ENCODE data around the gene RELA.

Gene RELA

DNA sequence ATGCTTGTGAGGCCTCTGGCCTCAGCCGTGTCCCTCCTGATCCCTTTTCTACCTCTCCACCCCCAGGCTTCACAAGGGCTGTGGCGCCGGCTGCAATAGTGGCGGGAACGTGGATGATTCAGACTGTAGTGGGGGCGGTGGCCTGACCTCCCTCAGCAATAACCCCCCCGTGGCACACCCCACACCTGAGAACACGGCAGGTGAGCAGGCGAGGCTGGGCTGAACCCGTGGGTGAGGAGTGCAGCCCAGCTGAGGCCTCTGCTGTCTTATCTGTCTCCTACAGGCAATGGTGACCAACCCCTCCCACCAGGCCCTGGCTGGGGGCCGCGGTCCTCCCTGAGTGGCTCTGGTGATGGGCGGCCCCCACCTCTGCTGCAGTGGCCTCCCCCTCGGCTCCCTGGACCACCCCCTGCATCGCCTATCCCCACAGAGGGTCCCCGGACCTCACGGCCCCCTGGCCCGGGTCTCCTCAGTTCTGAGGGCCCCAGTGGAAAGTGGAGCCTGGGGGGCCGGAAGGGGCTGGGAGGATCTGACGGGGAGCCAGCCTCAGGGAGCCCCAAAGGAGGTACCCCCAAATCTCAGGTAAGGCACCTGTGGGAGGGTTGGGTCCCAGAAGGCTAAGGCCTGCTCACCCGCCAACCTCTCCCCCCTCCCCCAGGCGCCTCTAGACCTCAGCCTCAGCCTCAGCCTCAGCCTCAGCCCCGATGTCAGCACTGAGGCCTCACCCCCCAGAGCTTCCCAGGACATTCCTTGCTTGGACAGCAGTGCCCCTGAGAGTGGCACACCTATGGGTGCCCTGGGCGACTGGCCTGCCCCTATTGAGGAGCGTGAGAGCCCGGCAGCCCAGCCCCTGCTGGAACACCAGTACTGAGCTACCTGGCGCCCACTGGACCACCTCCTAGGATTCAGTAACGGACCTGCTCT is 26.3 kb downstream of the RELA start:
- DNase-seq (ENCODE audit: extremely low spot score, insufficient read length, low read depth) = no peak
- FAIRE-seq = no peak

DNA sequence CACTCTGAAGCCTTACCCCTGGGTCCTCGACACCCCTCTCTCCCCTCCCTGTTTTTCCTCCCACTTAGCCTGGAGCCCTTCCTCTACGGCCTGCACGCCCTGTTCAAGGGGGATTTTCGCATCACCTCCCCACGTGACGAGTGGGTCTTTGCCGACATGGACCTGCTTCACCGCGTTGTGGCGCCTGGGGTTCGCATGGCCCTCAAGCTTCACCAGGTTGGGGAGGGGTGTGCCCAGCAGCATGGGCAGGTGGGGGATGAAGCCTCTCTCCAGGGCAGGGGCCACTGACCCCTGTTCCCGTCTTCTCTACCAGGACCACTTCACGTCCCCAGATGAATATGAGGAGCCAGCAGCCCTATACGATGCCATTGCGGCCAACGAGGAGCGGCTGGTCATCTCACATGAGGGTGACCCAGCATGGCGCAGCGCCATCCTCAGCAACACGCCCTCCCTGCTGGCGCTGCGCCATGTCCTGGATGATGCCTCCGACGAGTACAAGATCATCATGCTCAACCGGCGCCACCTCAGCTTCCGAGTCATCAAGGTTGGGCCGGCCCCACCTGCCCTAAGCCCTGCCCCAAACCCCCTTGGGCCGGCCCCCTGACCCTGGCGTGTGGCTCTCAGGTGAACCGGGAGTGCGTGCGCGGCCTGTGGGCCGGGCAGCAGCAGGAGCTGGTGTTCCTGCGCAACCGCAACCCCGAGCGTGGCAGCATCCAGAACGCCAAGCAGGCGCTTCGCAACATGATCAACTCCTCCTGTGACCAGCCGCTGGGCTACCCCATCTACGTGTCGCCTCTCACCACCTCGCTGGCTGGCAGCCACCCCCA is 27.6 kb downstream of the RELA start:
- DNase-seq (ENCODE audit: extremely low spot score, insufficient read length, low read depth) (no peak), FAIRE-seq (no peak)

DNA sequence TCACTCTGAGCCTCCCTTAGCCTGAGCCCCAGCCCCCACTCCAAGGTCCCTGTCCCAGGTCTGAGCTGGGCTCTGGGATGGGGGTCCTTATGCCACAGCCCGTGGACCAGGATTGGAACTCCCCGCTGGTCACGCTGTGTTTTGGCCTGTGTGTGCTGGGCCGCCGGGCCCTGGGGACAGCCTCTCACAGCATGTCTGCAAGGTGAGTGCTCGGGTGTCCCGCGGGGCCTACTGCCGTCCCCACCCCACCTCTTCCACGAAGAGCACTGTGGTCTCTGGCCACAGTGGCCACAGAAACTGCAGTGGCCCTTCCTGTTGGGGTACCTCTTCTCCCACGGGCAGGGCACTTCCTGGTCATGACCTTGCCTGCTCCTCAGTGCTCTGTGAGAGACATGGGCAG is 28.3 kb downstream of the RELA start:
- DNase-seq (ENCODE audit: extremely low spot score, insufficient read length, low read depth) = no peak
- no peak for FAIRE-seq

DNA sequence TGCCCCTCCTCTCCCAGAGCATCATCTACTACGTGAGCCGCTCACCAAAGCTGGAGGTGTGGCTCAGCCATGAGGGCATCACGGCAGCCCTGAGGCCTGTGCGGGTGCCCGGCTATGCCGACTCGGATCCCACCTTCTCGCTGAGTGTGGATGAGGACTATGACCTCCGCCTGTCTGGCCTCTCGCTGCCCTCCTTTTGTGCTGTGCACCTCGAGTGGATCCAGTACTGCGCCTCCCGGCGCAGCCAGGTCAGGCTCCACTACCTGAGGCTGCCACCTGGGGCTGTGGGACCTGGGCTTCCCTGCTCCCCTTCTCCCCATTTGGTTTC is 28.6 kb downstream of the RELA start:
- no peak for FAIRE-seq
- no peak for DNase-seq (ENCODE audit: extremely low spot score, insufficient read length, low read depth)

DNA sequence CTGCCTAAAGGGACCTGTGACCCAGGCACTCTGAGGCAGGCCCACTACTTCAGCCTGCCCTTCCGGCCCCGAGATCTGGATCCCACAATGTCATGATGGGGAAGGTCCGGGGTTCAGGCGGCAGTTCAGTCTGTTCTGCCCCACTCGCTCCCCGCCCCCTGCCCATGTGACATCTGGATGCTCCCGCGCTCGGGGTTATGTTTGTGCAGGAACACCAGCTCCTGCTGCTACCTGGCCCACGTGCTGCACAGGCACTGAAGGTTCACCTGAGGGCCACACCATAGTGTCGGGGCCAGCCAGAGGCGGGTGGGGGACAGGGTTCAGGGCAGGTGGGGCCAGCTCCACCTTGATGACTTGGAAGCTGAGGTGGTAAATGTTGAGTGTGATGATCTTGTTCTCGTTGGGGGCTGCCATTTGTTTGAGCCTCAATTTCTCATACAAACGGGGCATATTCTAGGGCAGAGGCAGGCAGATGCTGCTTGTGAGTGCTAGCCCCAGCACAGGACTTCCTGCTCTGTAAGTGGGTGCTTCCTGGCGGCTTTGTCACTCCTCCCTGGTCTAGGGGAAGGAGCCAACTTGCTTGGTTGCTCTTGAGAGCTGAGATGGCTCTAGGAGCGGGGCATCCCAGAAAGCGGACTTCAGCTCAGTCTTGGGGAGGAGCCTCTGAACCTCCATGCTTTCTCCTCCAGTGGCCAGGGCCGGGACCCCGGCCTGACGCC is 29.2 kb downstream of the RELA start:
- no peak for FAIRE-seq

DNA sequence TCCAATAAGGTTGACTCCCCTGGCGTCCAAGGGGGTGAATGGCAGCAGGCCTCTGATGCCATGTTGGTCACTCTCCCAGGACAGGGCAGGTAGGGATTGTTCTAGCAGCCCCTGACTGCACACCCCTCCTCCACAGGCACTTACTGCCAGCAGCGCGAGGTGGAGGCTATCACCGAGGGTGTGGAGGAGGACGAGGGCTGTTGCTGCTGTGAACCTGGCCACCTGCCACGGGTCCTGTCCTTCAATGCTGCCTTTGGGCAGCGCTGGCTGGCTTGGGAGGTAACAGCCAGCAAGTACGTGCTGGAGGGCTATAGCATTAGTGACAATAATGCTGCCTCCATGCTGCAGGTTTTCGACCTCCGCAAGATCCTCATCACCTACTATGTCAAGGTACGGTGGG is 32.5 kb downstream of the RELA start:
- FAIRE-seq = no peak
- DNase-seq (ENCODE audit: extremely low spot score, insufficient read length, low read depth) = no peak

More for the DNA sequence above, 29.2 kb downstream of the RELA start:
- no peak for DNase-seq (ENCODE audit: extremely low spot score, insufficient read length, low read depth)

DNA sequence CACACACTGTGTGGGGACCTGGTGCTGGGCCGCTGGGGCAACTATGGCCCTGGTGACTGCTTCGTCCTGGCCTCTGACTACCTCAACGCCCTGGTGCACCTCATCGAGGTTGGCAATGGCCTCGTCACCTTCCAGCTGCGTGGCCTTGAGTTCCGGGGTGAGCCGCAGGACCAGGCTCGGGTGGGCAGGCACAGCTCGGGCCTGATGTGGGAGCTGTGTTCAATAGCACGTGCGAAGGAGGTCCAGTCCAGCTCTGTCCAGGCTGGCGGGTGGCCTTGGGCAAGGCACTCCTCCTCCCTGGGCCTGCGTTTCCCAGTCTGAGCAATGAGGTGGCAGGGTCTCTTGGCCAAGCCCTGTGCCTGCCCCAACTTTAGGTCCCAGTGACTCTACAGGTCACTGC is 33.1 kb downstream of the RELA start:
- FAIRE-seq (no peak), DNase-seq (ENCODE audit: extremely low spot score, insufficient read length, low read depth) (no peak)

DNA sequence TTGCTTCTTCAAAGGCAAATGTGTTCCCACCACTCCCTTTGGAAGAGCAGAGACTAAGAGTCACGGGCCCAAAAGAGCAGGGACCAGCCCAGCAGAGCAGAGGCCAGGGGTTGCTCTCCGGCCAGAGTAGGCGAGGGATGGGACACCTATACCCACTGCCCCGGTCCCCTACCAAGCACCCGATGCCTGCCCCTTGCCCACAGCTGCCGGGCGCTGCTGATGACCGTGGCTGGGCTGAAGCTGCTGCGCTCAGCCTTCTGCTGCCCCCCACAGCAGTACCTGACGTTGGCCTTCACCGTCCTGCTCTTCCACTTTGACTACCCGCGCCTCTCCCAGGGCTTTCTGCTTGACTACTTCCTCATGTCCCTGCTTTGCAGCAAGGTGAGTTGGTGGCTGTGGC is 35.5 kb downstream of the RELA start:
- DNase-seq (ENCODE audit: extremely low spot score, insufficient read length, low read depth) = no peak
- FAIRE-seq = no peak

DNA sequence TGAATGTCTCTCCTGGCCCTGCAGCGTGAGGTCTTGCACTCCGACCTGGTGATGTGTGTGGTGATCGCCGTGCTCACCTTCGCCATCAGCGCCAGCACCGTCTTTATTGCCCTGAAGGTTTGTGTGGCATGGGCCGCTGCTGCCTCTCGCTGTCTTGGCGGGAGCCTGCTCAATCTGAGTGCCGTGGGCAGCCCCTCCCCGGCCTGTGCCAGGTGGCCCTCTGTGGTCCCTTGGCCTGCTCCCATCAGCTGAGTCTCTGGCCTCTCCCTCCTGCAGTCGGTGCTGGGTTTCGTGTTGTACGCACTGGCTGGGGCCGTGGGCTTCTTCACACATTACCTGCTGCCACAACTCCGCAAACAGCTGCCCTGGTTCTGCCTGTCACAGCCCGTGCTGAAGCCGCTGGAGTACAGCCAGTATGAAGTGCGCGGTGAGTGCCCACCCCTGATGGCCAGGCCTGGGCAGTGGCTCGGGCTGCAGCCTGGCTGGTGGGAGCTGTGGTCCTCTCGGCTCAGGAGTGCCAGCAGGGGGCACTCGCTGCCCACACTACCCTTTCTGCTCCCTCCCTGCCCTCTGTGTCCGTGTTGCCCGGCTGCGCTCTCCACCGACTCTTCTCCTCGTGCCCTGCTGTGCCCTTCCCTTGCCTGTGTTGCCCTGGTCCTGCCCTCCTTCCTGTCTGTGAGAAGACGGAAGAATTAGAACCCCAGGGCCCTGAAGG is 36.9 kb downstream of the RELA start:
- no peak for FAIRE-seq

DNA sequence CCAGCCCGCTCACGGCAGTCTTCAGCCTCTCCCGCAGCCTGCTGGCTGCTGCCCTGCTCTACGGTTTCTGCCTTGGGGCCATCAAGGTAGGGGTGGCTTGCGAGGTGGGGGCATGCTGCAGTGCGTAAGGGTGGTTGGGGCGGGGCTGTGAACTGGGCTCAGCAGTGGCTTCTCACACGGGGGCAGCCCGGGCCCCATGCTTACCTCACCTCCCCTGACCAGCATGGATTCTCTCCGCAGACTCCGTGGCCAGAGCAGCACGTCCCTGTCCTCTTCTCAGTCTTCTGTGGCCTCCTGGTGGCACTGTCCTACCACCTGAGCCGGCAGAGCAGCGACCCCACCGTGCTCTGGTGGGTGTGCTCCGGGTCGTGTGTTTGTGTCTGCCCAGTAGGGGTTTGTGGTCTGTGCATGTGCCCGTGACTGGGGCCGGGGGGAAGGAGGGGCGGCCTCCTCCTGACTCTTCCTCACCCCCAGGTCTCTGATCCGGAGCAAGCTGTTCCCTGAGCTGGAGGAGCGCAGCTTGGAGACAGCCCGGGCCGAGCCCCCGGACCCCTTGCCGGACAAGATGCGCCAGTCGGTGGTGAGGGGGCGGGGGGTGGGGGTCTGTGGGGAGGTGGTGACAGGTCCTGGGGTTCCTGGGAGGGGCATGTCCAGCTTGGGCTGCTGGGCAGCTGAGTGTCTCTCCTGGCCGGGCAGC is 37.6 kb downstream of the RELA start:
- FAIRE-seq = no peak
- DNase-seq (ENCODE audit: extremely low spot score, insufficient read length, low read depth) = no peak

More for the DNA sequence above, 36.9 kb downstream of the RELA start:
- DNase-seq (ENCODE audit: extremely low spot score, insufficient read length, low read depth) = no peak

DNA sequence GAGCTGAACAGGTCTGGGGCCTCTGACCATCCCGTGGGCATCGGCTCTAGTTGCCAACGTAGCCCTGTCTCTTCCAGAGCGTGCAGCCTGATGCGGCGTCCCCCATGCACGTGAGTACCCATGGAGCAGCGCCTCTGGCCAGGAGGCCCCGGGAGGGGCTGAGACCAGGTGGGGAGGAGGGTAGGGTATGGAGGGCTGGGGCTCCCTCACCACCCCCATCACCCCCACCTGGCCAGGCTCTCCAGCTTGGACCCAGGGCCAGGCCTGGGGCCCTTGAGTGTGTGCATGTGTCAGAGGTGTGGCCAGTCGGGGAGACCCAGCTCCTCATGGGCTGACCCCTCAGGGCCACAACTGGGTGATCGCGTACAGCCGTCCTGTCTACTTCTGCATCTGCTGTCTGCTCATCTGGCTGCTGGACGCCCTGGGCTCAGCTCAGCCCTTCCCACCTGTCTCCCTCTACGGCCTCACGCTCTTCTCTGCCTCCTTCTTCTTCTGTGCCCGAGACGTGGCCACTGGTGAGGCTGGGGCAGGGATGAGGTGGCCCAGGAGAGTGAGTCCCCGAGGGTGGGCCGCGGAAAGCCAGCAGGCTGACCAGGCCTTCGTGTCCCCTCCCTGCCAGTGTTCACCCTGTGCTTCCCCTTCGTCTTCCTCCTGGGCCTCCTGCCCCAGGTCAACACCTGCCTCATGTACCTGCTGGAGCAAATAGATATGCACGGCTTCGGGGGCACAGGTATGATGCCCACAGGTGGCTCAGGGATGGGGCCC is 38.7 kb downstream of the RELA start:
- FAIRE-seq (no peak), DNase-seq (ENCODE audit: extremely low spot score, insufficient read length, low read depth) (no peak)

DNA sequence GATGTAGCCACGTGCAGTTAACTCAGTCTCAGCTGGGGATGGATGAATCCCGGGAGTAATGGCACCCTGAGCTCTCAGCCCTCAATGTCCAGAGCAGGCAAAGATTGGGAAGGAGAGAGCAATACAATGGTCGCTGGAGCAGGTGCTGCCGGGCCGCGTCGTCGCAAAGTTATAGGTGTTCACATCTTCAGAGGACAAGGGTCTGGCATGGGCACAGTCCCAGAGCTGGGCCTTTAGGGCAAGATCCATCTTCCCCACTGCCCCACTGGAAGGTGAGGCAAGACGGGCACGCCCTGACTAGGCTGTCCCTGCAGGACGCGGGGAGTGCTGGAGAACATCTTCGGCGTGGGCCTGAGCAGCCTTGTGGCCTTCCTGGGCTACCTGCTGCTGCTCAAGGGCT is 39.5 kb downstream of the RELA start:
- DNase-seq (ENCODE audit: extremely low spot score, insufficient read length, low read depth) (no peak), FAIRE-seq (no peak)

DNA sequence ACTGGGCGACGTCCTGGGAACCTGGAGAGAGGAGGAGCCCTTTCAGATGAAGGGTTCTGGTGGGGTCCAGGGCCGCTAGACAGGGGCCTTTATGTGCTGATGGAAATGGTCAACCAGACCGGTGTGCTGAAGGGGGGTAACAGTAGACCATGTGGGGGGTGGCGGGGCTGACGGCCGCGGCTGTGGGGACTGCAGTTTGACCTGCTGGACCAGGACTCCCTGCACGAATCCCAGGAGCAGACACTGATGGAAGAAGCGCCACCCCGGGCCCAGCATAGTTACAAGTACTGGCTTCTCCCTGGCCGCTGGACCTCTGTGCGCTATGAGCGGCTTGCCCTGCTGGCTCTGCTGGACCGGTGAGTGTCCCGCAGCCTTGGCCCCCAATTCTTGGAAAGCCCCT is 40.7 kb downstream of the RELA start:
- DNase-seq (ENCODE audit: extremely low spot score, insufficient read length, low read depth) (no peak), FAIRE-seq (no peak)

DNA sequence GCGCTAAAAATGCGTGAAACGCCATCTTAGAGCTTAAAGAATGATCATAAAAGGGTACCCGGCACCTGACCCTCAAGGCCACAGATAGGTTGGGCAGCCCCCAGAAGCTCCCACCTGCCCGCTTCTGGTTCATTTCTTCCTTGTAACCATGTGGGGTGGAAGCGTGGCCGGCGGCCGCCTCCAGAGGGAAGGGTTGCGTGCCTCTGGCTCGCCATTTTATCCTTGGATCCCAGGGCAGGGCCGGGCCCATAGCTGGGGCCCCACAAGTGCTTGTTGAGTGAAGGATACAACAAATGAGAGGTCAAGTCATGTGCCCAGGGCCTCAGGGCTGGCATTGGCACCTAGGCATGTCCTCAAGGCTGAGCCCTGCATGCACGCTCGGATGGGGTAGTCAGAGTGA is 41.3 kb downstream of the RELA start:
- DNase-seq (ENCODE audit: extremely low spot score, insufficient read length, low read depth) (no peak), FAIRE-seq (no peak)

DNA sequence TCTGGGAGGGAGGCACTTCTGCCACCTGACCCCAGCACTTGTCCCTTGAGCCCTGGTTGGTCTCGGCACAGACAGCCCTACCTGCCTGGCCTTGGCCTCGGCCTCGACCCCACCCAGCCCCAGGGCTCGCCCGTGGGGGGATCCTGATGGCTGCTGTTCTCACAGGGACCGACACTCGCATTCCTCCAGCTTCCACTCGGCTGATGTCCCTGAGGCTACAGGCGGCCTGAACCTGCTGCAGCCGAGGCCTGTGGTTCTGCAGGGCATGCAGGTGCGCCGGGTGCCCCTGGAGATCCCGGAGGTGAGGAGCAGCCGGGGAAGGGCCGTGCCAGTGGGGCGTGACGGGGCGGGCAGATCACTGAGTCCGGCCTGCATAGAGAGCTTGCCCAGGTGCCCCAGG is 42.0 kb downstream of the RELA start:
- no peak for FAIRE-seq
- no peak for DNase-seq (ENCODE audit: extremely low spot score, insufficient read length, low read depth)

DNA sequence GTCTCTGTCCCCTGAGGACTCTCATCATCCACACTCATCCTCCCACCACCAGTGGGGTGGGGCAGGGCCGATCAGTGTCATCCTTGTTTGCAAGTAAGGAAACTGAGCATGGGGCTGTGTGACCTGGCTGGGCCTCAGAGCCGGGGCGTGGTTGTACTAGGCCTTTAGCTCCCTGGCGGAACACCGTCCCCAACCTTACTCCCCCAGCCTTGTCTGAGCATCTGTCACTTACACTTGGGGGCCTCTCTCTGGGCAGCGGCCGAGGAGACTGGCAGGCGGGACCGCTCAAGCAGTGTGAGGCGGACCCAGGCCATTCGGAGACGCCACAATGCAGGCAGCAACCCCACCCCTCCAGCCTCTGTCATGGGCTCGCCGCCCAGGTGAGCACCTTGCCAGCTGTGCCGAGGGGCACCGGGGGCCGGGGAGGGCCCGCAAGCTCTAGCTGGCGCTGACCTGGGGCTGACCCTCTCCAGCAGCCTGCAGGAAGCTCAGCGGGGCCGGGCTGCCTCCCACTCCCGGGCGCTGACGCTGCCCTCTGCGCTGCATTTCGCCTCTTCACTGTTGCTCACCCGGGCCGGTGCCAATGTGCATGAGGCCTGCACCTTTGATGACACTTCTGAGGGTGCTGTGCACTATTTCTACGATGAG is 43.3 kb downstream of the RELA start:
- FAIRE-seq = no peak
- no peak for DNase-seq (ENCODE audit: extremely low spot score, insufficient read length, low read depth)

DNA sequence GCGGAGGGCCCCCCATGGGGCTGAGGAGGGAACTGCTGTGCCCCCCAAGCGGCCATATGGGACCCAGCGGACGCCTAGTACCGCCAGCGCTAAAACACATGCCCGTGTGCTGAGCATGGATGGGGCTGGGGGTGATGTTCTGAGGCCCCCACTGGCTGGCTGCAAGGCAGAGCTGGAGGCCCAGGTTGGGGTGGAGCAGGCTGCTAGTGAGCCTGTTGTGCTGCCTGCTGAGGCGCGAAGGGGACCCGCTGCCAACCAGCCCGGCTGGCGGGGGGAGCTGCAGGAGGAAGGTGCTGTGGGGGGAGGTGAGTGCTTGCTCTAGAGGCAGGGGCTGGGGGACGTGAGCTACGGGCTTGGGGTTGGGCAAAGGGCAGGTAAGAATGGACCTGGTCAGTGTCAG is 44.0 kb downstream of the RELA start:
- FAIRE-seq (no peak), DNase-seq (ENCODE audit: extremely low spot score, insufficient read length, low read depth) (no peak)

DNA sequence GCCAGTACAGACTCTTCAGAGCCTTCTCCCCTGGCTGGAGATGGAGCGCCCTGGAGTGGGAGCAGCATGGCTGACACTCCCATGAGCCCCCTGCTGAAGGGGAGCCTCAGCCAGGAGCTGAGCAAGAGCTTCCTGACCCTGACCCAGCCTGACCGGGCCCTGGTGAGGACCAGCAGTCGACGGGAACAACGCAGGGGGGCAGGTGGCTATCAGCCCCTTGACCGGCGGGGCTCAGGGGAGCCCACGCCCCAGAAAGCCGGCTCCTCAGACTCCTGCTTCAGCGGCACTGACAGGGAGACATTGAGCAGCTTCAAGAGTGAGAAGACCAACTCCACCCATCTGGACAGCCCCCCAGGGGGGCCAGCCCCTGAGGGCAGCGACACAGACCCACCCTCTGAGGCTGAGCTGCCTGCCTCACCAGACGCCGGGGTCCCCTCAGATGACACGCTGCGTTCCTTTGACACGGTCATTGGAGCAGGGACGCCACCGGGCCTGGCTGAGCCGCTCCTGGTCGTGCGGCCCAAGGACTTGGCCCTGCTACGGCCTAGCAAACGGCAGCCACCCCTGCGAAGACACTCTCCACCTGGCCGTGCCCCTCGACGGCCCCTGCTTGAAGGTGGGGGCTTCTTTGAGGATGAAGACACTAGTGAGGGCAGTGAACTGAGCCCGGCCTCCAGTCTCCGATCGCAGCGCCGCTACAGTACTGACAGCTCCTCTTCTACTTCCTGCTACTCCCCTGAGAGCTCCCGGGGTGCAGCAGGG is 44.5 kb downstream of the RELA start:
- DNase-seq (ENCODE audit: extremely low spot score, insufficient read length, low read depth) = no peak
- FAIRE-seq = no peak
